SK-N-SH treated with all-trans-retinoic acid at 6 μM for 48 hours (cell line): ENCODE data around the gene SPAG9.

Experiments used
- ARNTL ChIP-seq: fragments of 450-650 bp; formaldehyde crosslinking; IDR thresholded peaks from 2 replicates; pipeline ENCODE4 v1.5.0; 2020; ENCODE audit warnings: low read depth, mild to moderate bottlenecking, moderate library complexity, borderline replicate concordance
- CSDC2 ChIP-seq: fragments of 250-450 bp; sonication (Bioruptor Pico); IDR thresholded peaks from 2 replicates; pipeline ENCODE4 v1.5.0; 2020; ENCODE audit warnings: mild to moderate bottlenecking, moderate library complexity
- ESRRG ChIP-seq: fragments of 250-450 bp; sonication (Bioruptor Pico); IDR thresholded peaks from 2 replicates; pipeline ENCODE4 v1.6.1; 2021; ENCODE audit warnings: mild to moderate bottlenecking
- OSR1 ChIP-seq: fragments of 250-450 bp; sonication (Bioruptor Pico); IDR thresholded peaks from 2 replicates; pipeline ENCODE4 v1.8.0; 2022; ENCODE audit warnings: moderate library complexity, mild to moderate bottlenecking, inconsistent platforms
- TCF4 ChIP-seq: fragments of 250-450 bp; sonication (Bioruptor Pico); IDR thresholded peaks from 2 replicates; pipeline ENCODE4 v1.8.0; 2021; ENCODE audit warnings: mild to moderate bottlenecking, moderate library complexity, borderline replicate concordance
- TOX ChIP-seq: fragments of 250-450 bp; sonication (Bioruptor Pico); IDR thresholded peaks from 2 replicates; pipeline ENCODE4 v1.8.0; 2021; ENCODE audit warnings: mild to moderate bottlenecking, moderate library complexity, borderline replicate concordance
- ZFP3 ChIP-seq: fragments of 250-450 bp; sonication (Bioruptor Pico); IDR thresholded peaks from 2 replicates; pipeline ENCODE4 v1.5.0; 2020; ENCODE audit warnings: mild to moderate bottlenecking, moderate library complexity
- ZFP30 ChIP-seq: fragments of 450-650 bp; formaldehyde crosslinking; IDR thresholded peaks from 2 replicates; pipeline ENCODE4 v1.5.0; 2022; ENCODE audit warnings: mild to moderate bottlenecking, moderate library complexity
- ZNF70 ChIP-seq: fragments of 450-650 bp; formaldehyde crosslinking; IDR thresholded peaks from 2 replicates; pipeline ENCODE4 v1.5.0; 2020; ENCODE audit warnings: mild to moderate bottlenecking, moderate library complexity
- TF ChIP-seq, protein P1 (sequence below): fragments of 250-450 bp; sonication (Bioruptor Pico); IDR thresholded peaks from 2 replicates; pipeline ENCODE4 v1.8.0; 2020; ENCODE audit warnings: mild to moderate bottlenecking, moderate library complexity, borderline replicate concordance
- TF ChIP-seq, protein P2 (sequence below): fragments of 250-450 bp; sonication (Bioruptor Pico); IDR thresholded peaks from 2 replicates; pipeline ENCODE4 v1.5.1; 2020; ENCODE audit warnings: low read depth, mild to moderate bottlenecking, moderate library complexity

DNA sequence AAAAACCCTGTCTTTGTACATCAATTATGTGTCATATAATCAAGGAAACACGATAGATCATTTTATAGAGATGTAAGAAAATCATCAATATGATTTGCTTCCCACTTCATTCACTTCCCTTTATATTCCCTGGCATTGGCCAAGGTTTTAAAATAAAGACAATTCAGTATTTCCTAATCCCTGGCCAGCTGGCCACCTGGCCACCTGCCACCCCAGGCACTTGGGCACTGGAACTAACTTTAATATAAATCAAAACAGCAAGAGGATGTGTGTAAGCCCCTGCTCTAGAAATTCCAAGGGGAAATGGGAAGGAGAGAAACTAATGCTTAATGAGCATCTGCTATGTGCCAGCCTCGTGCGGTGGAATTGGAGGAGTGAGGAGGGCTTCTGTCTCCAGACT lies 195.9 kb downstream of the SPAG9 start:
- TF ChIP-seq, protein P1, sequence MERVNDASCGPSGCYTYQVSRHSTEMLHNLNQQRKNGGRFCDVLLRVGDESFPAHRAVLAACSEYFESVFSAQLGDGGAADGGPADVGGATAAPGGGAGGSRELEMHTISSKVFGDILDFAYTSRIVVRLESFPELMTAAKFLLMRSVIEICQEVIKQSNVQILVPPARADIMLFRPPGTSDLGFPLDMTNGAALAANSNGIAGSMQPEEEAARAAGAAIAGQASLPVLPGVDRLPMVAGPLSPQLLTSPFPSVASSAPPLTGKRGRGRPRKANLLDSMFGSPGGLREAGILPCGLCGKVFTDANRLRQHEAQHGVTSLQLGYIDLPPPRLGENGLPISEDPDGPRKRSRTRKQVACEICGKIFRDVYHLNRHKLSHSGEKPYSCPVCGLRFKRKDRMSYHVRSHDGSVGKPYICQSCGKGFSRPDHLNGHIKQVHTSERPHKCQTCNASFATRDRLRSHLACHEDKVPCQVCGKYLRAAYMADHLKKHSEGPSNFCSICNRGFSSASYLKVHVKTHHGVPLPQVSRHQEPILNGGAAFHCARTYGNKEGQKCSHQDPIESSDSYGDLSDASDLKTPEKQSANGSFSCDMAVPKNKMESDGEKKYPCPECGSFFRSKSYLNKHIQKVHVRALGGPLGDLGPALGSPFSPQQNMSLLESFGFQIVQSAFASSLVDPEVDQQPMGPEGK (CRISPR knock-in tag): no peak
- no peak for TF ChIP-seq ZFP3 (CRISPR knock-in tag)
- no peak for TF ChIP-seq TOX
- no peak for TF ChIP-seq ZNF70 (CRISPR knock-in tag)
- no peak for TF ChIP-seq OSR1 (CRISPR knock-in tag)
- TF ChIP-seq CSDC2 (CRISPR knock-in tag): no peak
- TF ChIP-seq ZFP30 (CRISPR knock-in tag): no peak
- TF ChIP-seq, protein P2, sequence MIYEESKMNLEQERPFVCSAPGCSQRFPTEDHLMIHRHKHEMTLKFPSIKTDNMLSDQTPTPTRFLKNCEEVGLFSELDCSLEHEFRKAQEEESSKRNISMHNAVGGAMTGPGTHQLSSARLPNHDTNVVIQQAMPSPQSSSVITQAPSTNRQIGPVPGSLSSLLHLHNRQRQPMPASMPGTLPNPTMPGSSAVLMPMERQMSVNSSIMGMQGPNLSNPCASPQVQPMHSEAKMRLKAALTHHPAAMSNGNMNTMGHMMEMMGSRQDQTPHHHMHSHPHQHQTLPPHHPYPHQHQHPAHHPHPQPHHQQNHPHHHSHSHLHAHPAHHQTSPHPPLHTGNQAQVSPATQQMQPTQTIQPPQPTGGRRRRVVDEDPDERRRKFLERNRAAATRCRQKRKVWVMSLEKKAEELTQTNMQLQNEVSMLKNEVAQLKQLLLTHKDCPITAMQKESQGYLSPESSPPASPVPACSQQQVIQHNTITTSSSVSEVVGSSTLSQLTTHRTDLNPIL (CRISPR knock-in tag): no peak
- TF ChIP-seq ESRRG: no peak
- no peak for TF ChIP-seq ARNTL (CRISPR knock-in tag)
- TF ChIP-seq TCF4 (CRISPR knock-in tag): no peak
